Hematopoietic multipotent progenitor cell (in vitro differentiated cells): Measurements from ENCODE around the gene IL17RE. TPM values are rescaled to one million over a fixed set of nuclear protein-coding genes. Genes with fewer than 3 reads are reported as not detected.
A peak's percentile ranks its signal among the peaks of the same experiment; 100 is the strongest.
"Not testable (repeated sequence)": the region's sequence is repeated elsewhere in the genome, so short reads cannot be mapped to it uniquely, and the experiment has no call there.

Experiments
- DNase-seq, 3 donors: peaks; one replicate each; pipeline ENCODE4 v3.0.0-alpha.2; 2011 to 2015; ENCODE audit warnings: low read depth in 2 of 3, low spot score in 2 of 3
- total RNA-seq: library from RNA; depleted of rRNA; stranded (reverse); fragments of >200 nt; gene quantifications from one replicate; pipeline ENCODE4 v1.2.3, GENCODE V29; 2012

The IL17RE gene
- total RNA-seq, 1 donor: 1.9 TPM

DNA sequence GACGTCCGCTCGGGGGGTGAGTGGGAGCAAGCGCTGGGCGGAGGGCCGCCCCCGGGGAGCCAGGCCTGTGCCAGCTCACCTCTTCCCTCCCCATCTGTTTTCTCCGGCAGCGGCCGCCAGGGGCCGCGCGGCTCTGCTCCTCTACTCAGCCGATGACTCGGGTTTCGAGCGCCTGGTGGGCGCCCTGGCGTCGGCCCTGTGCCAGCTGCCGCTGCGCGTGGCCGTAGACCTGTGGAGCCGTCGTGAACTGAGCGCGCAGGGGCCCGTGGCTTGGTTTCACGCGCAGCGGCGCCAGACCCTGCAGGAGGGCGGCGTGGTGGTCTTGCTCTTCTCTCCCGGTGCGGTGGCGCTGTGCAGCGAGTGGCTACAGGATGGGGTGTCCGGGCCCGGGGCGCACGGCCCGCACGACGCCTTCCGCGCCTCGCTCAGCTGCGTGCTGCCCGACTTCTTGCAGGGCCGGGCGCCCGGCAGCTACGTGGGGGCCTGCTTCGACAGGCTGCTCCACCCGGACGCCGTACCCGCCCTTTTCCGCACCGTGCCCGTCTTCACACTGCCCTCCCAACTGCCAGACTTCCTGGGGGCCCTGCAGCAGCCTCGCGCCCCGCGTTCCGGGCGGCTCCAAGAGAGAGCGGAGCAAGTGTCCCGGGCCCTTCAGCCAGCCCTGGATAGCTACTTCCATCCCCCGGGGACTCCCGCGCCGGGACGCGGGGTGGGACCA is 30.4 kb downstream of the IL17RE start:
- DNase-seq: peak; percentile 75 to 94 (median 94)

DNA sequence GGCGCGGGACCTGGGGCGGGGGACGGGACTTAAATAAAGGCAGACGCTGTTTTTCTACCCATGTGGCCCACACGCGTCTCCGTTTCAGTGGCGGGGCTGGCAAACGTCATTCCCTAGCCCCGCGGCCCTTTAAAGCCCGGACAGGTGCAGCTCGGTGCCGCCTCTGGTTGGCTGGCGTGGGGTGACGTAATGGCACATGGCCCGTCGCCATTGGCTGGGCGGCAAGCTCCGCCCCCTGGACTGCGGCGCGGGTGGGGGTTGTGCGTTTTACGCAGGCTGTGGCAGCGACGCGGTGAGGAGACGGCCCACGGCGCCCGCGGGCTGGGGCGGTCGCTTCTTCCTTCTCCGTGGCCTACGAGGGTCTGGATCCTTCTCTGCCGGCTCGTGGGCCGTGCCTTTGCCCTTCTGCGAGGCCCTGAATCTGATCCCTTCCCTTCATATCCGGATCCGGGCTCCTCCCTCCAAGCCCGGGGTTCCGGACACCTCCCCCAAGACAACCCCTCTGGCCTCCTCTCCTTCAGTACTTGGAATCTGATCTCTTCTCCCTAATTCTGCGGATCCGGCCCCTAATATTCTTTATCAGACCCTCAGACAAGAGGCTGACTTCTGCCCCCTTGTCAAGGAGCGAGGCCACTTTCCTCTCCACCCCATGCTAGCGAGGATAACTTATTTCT is 31.1 kb downstream of the IL17RE start, which contains the start of gene CRELD1:
CRELD1 (plus strand) TSS at position 274 of the 674 bp plus-strand sequence. CDS start 605 bp downstream, outside the sequence.
- DNase-seq: peak; percentile 95 to 97 (median 96)

DNA sequence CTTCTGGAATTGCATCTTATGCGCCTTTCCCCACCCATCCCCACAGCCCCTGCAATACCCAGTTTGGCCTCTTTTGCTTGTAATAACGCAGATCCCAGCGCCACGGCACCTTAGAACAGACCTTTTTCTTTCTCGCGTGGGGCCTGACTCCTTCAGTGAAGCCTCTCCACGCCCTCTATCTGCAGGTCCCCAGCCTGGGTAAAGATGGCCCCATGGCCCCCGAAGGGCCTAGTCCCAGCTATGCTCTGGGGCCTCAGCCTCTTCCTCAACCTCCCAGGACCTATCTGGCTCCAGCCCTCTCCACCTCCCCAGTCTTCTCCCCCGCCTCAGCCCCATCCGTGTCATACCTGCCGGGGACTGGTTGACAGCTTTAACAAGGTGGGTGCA is 31.6 kb downstream of the IL17RE start:
- peak in 1 of 3 donors; percentile 68 for DNase-seq

DNA sequence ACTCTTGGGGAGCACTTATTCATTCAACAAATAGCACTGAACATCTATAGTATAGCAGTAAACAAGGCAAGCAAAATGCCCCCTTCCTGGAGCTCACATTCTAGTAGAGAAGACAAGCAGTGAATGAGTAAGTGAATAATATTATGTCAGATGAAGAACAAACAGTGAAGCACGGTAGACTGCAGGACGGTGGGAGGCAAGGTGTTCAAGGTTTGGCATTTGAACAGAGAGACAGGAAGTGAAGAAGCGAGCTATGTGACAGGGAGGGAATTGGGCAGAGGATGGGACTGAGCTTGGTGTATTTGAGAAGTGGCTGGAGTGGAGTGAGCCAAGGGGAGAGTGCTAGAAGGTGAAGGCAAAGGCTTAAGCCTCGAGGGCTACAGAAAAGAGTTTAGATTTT is 32.3 kb downstream of the IL17RE start:
- DNase-seq: no peak

DNA sequence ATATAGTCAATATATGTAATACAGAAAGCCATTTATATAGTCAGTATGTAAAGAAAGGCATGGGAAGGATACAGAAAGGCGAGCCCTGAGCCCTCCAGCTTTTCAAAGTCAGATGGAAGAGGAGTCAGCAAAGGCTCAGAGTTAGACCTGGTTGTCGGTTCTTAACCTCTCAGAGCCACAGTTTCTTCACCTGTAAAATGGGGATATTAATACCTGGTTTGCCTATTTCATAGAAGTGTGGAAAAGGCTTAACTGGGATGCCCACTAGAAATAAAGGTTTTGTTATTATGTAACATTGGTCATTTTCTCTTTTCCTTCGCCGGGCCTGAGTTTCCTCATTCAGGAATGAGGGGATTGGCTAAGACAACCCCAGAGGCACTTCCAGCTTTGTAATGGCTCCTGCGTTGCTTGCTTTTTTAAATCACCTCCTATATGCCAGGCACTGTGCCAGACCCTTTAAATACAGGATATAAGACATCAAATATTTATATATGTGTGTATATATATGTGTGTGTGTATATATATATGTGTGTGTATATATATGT is 33.4 kb downstream of the IL17RE start:
- no peak for DNase-seq

DNA sequence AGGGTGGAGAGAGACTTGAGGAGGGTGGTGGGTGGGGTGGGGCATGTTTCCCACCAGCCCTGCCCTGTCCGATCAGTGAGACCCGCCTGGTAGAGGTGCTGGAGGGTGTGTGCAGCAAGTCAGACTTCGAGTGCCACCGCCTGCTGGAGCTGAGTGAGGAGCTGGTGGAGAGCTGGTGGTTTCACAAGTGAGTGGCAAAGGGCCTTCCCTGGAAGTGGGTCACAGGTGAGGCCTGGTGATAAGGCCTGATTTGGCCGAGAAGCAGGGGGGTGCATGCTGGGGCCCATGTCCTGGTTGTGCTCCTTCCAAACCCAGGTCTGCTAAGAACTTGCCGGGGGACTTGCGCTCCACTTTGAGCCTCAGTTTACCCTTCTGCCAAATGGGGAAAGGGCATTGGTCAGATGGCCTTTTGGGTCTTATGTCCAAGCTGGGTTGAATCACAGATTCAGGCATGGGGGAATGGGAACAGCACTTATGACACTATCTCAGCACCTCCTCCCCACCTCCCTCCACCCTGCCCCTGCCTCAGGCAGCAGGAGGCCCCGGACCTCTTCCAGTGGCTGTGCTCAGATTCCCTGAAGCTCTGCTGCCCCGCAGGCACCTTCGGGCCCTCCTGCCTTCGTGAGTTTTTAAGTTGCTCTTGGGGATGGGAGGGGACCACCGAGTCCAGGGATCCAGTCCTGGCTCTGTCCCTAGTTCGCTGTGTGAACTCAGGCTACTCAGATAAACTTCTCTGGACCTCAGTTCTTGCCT is 35.0 kb downstream of the IL17RE start:
- DNase-seq: no peak

DNA sequence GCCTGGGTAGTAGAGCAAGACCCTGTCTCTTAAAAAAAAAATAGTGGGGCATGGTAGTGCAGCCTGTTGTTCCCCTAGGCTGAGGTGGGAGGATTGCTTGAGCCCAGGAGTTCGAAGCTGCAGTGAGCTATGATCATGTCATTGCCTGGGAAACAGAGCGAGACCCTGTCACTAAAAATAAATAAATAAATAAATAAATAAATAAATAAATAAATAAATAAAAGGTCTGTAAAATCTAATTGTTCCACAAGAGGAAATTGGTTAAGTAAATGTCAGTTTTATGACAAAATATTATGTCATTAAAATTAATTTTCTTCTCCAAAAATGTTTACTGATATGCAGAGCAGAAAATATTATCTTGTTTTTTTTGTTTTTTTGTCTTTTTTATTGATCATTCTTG is 36.3 kb downstream of the IL17RE start:
- DNase-seq: no peak

DNA sequence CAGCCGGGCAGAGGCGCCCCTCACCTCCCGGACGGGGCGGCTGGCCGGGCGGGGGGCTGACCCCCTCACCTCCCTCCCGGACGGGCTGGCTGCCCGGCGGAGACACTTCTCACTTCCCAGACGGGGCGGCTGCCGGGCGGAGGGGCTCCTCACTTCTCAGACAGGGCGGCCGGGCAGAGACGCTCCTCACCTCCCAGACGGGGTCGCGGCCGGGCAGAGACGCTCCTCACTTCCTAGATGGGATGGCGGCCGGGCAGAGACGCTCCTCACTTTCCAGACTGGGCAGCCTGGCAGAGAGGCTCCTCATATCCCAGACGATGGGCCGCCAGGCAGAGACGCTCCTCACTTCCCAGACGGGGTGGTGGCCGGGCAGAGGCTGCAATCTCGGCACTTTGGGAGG is 37.3 kb downstream of the IL17RE start:
- not testable (repeated sequence) for DNase-seq

DNA sequence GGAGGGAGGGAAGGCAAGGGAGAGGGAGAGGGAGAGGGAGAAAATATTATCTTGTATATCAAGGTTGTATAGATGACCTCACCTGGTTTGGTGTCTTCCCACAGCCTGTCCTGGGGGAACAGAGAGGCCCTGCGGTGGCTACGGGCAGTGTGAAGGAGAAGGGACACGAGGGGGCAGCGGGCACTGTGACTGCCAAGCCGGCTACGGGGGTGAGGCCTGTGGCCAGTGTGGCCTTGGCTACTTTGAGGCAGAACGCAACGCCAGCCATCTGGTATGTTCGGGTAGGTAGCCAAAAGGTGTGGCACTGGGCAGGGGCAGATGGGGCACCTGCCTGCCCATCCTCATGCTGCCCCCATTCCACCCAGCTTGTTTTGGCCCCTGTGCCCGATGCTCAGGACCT is 38.1 kb downstream of the IL17RE start:
- DNase-seq: no peak

DNA sequence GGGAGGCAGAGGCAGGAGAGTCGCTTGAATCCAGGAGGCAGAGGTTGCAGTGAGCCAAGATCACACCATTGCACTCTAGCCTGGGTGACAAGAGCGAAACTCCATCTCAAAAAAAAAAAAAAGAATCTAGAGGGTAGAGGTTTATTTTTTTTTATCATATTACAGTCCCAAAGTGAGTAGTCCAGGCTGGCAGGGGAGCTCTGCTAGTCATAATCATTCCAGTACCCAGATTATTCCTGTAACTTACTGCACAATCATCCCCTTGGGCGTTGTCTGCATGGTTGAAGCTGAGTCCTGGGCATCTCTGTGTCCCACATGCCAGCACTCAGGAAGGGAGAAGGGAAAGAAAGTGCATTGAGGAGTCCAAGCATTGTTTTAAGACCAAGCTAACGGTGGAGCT is 39.5 kb downstream of the IL17RE start:
- DNase-seq: no peak

DNA sequence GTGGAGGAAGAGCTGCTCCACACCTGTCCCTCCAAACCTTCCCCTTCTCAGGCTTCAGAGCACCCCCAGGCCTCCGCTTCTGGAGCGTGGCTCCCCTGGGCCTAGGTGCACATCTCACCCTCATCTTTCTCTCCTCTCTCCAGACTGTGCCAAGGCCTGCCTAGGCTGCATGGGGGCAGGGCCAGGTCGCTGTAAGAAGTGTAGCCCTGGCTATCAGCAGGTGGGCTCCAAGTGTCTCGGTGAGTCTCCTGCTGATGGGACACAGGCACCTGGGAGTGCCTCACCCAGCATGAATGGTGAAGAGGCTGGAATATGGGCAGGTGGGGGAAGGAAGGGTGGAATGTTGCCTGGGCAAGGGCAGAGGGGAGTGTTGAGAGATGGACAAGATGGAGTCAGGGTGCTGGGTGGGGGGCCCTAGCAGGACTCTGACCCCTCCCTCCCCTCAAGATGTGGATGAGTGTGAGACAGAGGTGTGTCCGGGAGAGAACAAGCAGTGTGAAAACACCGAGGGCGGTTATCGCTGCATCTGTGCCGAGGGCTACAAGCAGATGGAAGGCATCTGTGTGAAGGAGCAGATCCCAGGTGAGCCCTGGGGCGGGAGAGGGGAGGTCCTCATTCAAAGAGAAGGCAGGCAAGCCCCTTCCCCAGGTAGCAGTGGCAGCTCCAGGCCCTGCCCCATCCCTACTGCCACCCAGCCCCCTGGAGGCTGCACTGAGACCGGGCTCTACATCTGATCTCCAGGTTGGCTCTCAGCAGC is 40.5 kb downstream of the IL17RE start:
- DNase-seq: no peak

DNA sequence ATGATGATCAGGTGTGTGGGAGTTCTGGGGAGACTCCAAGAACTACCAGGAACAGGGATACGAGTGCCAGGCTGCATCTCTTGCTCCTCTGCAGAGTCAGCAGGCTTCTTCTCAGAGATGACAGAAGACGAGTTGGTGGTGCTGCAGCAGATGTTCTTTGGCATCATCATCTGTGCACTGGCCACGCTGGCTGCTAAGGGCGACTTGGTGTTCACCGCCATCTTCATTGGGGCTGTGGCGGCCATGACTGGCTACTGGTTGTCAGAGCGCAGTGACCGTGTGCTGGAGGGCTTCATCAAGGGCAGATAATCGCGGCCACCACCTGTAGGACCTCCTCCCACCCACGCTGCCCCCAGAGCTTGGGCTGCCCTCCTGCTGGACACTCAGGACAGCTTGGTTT is 41.6 kb downstream of the IL17RE start:
- DNase-seq: no peak

DNA sequence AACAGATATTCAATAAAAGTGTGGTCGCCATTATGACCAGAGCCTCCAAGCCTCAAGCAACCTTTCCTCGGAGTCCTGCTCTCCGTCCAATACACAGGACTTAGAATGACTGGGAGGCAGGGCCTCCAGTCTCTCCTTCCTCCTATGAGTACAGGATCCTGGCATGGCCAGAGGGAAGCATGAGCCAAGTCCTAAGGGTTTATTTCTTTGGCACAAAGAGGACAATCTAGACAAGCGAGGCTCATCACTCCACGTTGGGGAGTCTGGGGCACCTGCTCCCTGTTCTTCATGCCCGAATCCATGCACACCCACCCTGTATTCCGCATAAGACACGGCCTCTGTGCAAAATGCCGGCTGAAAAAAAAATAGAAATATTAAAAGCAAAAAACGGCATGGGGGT is 42.7 kb downstream of the IL17RE start:
- no peak for DNase-seq

DNA sequence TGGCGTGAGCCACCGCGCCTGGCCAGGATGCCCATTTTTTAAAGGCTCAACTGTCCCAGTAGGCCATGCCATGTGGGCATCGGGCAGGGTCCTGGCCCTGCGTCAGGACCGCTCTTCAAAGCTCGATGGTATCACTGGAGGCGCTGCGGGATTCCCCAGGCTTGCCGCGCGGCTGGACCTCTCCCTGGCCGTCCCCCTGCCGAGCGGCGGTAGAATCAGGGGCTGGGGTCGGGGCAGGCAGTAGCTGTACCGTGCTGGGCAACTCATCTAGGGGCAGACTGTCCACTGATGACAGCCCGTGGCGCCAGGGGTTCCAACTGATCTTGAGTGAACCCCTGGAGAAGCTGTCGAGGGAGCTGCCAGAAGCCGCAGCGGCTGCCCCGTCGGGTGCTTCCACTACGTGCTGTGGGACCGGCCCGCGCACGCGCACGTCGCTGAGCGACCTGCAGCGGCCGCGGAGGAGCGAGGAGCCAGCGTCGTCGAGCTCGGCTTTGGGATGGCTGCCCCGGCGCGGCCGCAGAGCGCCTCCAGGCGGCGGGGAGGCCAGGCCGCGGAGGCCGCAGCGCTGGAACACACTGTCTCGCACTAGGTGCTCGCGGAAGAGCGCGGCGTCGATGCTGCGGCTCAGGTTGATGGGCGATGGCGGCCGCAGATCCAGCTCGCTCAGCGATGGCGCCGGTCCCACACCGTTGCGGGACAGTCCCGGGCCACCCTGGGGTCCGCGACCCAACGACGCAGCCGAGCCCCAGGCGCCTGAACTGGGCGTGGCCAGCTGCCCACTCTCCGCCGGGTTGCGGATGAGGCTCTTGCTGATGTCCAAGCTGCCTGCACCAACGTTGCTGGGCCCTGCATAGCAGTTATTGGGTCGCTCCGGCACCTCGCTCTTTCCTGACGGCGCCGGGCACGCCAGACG is 43.7 kb downstream of the IL17RE start:
- peak; percentile 41 to 90 (median 86) for DNase-seq

DNA sequence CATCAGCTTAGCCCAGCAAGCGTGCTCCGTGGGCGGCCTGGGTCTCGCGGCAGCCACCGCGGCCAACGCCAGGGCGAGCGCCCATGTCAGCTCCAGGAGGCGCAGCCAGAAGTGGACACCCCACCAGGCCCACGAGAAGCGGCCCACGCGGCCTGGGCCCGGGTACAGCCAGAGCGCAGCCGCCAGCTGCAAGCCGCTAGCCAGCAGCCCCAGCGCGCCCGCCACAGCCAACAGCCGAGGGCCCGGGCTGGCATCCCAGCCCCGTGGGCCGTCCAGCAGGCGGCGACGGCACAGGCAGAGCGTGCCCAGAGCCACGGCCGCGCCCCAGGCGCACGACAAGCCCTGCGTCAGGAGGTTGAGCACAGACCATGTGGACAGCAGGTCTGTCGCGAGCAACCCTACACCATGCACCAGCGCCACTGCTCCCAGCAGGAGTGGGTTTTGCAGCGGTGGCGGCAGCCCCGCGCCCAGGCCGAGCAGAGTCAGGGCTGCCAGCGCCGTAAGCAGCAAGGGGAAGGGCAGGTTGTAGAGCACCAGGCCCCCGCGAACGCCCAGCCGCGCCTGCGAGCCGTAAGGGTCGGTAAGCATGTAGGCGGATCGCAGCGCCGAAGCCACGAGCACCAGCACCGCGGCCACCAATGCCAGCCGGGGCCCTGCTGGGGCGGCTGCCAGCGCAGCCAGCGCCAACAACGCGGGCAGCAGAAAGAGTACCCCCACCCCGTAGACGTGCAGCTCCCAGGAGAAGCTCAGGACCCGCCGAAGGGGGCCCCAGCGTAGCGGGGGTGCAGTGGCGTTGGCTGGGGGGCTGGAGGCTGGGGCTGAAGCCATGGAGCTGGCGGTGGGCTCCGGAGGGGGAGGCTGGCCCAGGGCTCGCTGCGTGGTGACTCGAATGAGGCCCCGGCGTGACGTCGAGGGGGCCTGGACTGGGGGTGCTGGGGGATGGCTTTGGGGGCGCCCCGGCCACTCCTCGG is 44.7 kb downstream of the IL17RE start:
- DNase-seq: no peak

DNA sequence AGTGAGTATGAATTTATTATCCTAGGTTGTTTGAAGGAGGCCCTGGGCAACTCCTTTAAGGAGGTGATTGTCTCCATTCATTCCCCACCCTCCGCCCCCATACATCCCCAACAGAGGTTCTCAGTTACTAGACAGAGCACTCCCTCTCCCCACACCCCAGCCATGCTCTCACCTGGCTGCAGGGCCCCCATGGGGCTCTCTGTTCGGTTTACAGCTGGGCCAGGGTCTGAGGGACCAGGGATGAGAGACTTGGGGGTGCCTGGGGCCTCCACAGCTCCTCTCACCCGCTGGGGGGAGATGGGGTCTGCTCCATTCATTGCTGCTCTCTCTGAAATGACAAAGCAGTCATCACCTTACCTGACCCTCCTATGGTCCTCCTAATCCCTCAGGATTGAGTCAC is 45.9 kb downstream of the IL17RE start:
- no peak for DNase-seq

DNA sequence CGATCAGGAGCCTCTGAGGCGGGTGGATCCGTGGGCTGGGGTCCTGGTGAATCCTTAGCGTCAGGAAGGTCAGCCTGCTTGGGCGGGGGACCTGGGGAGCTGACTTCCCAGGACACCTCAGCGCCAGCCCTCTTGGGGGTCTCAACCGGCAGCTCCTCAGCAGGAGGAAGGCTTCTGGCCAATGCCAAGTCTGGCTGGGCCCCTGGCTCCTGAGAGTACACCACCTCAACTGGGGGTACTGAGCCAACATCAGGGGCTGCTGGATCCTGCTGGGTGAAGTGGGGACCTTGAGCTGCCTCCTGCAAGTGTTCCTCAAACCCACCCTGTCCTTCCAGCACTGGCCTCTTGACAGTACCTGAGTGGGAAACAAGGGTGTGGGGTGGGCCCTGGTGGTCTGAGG is 46.5 kb downstream of the IL17RE start:
- DNase-seq: no peak

DNA sequence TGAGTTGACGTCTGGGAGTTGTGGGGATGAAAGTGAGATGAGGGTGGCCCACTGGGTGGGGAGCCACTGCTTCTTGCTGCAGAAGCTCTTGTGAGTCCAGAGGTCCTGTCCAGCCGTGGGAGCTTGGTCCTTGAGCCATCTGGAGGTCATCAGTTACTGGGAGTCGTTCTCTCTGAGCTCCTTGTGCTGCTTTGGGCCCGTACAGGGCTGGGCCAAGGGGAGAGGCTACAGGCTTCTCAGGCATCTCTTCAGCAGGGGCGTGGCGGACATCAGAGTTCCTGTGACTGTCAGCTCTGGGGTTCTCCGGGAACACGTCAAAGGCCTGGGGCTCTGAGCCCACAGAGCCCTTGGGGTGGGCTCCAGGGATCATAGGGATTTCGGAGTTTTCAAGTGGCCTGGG is 47.0 kb downstream of the IL17RE start:
- DNase-seq: no peak
